ENCODE measurements around the gene VPS37D.
"Not testable (repeated sequence)": the region's sequence is repeated elsewhere in the genome, so short reads cannot be mapped to it uniquely, and the experiment has no call there.

The VPS37D gene

DNA sequence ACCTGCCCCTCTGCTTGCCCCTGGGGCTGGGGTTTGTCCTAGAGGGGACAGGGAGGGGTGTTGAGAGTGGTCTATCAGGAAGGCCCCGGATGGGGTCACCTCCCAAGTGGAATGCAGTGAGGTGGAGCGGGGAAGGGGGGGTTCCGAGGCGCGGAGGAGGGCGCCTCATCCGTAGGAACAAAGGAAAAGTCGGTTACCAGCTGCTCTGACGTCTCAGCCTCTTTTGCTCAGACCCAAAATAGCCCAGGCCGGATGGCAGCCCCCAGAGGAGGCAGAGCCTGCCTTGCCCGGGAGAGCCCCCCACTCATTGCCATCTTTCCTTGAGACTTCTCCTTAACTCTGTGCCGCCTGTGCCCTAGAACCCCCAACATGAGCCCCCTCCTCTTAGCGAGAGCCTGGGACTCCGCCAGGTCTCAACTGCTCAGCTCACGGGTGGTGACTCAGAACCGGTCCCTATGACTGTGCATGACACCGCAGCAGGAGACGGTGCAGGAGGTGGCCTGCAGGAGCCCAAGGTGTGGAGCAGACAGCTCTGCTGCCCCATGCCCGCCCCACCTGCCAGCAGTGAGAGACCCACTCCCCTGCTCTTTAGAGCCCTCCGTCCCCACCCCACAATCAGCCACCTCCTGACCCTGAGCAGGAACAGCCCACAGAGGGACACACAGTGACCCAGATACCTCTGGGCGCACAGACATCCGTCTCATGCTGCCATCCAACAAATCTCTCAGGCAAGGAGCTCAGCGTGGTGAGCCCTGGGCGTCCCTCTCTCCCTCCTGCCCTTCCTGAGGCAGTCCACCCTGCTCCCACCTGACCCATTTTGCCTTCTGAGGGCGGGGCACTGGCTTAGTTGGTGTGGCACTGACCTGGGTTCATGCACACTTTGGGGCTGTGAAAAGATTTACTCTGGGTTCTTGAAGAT is 38.8 kb downstream of the VPS37D start:
- no peak for DNase-seq

DNA sequence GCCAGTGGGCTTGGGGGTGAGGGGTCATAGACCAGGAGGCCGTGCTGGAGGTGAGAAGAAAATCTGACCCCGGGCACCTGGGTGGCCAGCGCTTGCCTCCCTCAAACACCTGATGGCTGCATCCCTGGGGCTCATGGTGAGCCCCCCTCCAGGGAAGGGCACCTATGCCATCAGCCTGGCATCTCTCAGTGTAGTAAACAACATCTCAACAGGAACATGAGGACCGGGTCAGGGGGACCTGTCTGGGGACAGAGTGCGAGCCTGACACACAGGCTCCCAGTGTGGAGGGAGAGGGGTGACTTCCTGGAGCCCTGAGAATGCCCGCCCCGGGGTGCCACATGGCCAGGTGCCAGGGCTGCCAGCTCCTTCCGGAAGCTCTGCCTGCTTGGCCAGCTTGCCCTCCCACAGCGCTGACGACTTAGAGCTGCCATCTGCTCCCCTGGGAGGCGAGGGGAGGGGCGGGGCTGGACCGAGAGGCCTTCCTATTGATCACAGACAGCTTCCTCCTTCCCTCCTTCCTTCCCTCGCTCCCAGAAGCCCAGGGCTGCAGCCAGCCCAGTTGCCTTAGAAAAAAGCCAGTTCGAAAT is 39.5 kb downstream of the VPS37D start:
- DNase-seq = peak; percentile 22

DNA sequence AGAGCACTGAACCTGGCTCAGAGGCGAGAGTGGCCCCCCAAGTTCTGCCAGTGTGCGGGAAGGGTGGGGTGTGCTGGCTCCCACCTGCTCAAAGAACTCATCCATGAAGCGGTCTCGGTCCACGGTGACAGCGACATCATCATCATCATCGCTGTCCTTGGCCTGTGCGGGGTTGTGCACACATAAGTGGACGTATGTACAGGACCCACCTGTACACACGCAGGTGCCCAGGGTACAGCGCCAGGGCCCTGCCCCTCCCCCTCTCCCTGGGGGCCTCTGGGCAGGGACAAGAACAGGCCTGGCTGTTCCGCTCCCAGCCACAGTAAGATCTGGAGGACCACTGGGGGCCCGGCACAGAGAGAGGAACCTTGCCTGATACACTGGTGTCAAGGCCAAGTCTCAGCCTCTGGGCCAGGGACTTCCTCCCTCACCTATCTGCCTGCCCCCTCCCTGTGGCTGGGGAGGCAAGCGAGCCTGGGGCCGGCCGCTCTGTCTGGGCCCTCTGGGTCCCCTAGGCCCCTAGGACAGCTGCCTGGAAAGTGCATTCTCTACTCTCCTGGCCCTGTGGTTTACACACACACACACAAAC is 41.4 kb downstream of the VPS37D start:
- DNase-seq = no peak

DNA sequence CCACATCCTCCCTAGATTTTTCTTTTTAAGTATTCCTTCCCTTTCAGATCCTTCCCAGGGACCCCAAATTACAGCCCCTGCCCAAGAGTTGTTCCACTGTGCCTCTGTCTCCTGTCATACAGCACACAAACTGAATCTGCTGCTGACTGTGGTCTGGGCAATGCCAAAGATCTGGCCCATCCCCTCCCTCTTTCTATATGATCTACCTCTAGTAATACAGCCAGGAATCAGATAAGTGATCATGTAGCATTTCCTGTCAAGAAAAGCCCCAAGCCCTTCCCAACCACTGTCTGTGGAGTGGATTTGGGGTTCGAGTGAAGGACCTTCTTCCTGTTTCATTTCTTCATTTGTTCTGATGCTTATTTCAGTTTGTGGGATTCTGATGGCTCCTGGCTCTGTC is 45.1 kb downstream of the VPS37D start:
- DNase-seq = no peak

DNA sequence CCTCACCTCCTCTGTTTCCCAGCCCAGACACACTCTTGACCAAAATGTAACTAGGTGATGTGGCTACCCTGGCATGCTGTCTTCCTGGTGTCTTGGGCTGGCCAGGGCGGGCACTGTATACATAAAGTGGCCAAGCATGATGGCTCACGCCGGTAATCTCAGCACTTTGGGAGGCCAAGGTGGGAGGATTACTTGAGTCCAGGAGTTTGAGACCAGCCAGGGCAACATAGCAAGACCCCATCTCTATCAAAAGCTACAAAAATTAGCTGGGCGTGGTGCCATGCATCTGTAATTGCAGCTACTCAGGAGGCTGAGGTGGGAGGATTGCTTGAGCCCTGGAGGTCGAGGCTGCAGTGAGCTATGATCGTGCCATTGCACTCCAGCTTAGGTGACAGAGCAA is 45.7 kb downstream of the VPS37D start:
- not testable (repeated sequence) for DNase-seq

DNA sequence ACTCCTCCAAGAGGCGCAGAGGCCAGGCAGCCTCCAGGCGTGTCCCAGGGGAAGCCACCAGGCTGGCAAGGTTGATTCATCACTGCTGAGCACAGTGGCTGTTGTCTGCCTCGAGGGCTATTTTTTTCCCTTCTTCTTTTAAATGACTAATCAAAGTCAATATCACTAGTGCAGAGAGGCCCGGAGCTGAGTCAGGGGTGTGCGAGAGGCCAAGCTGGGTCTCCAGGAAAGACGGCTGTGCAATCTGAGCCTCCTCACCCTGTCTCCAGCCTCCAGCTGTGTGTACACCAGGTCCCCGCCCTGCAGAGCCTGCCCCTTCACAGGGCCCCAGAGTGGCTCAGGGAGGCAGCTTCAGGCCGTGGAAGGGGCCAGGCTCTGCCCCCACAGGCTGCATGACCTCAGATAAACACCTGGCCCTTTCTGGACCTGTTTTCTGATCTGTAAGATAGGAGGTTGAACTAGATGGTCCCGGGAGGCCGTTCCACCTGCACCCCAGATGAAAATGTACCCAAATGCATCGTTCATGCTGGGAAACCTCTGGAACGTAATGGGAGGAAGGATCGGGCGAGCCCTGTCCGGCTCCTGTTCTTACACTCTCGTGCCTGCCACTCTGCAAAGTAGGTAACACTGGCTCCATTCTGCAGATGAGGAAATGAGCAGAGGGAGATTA is 48.2 kb downstream of the VPS37D start:
- no peak for DNase-seq

DNA sequence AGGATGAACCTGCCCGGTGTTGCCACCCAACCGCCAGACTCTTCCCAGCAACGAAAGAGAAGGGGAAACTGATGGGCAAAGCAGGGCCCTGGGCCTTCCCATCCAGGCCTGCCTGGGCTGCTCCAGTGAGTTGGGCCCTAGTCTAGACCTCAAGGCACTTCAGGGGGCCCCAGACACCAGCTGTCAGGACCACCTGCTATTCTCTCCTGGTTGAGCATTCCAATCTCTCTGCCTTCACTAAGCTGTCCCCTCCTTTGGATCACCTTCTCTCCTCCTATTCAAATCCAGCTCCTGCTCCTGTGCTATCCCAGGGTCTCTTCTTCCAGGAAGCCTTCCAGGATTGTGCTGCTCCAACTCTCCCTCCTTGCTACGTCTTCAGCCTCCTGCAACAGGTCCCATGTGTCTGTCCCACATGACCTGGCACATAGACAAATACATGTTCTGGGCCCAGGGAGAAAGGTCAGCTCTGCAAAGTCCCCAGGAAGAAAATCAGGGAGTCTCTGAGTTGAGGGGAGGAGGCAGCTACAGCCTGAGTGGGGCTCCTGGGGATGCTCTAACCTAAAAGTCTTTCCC is 48.8 kb downstream of the VPS37D start:
- no peak for DNase-seq

DNA sequence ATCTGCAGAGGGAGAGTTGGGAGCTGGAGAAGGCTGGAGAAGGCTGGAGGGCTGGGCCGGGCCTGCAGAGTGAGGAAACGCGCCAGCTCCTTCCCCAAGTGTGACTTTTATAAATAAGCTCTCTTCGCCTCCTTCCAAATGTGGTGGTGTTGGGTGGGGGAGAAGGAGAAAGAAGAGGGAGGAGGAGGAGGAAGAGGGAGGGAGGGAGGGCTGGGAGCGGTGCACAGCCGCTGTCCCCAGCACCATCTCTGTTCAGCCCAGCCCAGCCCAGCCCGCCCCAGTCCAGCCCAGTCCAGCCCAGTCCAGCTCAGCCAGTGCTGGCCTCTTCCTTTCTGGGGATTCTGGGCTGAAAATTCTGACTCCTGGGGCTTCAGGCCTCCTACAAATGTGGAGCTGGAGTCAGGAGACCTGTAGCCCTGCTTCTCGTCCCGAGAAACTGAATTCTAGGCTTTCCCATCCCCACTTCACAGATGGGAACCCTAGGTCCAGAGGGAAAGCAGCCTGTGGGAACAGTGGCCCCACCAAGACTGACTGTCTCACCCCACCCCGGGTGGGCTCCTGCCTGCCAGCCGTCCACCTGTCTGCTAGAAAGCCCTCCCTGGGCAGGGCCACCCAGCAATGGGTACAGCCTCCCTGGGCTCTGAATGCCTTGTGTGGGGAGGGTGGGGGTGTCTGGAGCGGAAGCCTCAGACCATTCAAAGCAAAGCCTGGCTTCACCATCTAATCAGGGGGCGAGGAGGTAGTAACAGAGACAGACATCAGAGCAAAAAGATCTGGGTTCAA is 49.6 kb downstream of the VPS37D start:
- DNase-seq = no peak

DNA sequence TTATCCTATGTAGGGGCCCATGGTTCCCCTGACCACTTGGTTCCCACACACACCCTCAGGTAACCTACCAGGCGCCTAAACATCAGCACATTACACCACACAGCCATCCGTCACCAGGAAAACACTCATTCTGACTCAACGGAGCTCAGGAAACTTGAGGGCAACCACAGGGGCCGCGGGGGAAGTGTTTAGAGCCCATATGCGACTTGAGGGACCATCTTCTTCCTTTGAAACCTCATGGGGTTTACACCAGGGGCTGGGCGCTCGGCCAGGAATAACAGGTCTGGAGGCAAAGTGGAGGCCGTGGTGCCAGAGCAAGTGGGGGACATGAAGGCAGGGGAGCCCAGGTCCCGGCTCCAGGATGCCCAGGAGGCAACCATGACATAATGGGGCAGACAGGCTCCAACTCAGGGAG is 50.4 kb downstream of the VPS37D start:
- DNase-seq = peak; percentile 69

DNA sequence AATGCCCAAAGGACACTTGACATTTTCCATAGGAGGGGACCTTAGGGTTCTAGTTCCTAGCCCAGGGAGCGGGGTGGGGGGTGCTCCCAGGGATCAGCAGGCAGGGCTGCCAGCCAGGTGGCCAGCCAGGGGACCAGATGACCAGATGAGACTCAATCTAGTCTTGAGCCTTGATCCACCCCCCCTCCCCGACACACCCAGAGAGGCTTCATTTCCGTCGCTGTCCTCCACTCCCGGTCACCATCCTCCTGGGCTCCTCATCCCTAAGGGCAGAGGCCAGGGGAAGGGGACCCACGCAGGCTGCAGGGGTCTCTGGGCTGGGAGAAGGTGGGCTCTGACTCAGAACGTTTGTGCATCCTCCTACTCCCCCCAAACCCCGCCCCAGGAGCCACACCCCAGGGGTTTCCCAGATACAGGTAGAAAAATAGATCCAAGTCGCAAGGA is 50.8 kb downstream of the VPS37D start:
- DNase-seq = peak; percentile 35

DNA sequence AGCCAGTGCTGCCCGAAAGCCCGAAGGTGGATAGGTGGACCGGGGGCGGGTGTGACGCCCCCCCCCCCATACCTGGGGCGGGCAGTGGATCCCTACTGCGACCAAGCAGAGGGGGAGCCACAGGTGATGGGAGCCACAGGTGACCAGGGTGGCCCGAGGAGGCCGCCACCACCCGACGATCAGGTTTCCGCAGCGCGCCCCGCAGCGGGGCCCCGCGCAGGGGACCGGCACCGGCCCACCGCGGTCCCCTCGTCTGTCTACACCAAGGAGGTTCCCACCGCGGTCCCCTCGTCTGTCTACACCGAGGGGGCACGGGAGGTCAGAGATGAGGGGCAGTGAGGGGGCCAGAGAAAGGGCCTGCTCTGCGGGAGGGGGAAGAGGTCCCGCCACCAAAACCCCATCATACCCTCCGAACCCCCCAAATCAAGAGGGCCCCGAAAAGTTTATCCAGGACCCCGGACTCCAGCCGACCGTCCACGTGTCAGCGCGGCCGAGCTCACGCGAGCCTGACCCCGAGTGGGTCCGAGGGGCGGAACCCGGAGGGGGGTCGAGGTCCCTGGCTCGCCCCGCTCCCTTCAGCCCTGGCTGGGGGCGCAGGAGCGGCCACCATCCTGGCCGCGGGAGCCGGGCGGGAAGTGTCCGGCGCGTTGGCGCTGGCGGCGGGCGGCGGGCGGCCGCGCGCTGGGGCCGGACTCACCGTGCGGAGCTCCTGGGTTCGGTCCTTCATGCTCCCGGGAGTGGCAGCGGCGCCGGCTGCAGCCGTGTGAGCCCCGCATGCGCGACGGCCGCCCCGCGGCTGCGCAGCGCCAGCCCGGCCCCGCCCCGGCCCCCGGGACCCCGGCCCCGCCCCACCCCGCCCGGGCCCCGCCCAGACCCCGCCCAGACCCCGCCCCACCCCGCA is 51.5 kb downstream of the VPS37D start, which contains the start of gene STX1A:
TSS of gene STX1A (minus strand) at position 765 of the 901 bp plus-strand sequence. CDS start at position 727, 38 bp downstream.
- peak; percentile 66 for DNase-seq

DNA sequence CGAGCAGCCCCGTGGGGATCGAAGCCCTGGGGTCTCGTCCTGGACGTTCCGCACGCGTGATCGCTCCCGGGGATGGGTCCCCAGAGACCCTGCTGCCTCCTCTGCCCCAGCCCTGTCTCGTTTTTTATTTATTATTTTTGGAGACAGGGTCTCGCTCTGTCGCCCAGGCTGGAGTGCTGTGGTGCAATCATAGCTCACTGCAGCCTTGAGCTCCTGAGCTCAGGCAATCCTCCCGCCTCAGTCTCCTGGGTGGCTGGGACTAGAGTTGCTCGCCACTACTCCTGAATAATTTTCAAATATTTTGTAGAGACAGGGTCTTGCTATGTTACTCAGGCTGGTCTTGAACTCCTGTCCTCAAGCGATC is 52.2 kb downstream of the VPS37D start:
- no peak for DNase-seq

DNA sequence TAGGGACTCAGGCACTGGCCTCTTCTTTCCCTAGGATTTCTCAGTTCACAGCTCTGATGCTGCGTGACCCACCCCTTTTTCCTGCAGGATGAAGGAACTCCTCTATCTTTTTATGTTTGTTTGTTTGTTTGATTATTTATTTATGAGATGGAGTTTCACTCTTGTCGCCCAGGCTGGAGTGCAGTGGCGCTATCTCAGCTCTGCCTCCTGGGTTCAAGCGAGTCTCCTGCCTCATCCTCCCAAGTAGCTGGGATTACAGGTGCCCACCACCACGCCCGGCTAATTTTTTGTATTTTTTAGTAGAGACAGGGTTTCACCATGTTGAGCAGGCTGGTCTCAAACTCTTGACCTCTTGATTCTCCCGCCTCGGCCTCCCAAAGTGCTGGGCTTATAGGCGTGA is 52.8 kb downstream of the VPS37D start:
- not testable (repeated sequence) for DNase-seq

DNA sequence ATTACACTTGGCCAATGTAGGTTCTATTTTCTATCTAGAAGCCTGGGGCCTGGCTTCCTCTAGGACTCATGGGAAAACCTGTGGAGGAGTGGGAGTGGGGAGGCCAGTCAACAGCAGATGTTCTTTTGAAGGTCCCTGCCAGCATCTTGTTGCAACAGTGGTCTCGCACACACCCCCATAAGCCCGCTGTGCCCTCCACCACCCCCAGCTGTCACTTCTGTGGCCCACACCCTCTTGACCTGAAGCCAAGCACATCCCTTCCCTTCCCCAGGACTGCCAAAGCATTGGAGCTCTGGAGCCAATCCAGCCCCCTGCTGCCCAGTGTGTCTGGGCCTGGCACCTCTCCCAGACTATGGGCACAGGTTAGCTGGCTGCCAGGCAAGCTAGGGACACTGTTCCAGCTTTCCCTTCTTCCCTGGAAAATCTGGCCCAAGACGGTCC is 53.8 kb downstream of the VPS37D start:
- no peak for DNase-seq

Measured in activated CD4-positive, alpha-beta T cell treated with anti-CD3 and anti-CD28 coated beads, Interleukin-2, amount 50 U/mL, for 1 hour (primary cell).